Measurements from ENCODE around the gene RAD51B.

DNA sequence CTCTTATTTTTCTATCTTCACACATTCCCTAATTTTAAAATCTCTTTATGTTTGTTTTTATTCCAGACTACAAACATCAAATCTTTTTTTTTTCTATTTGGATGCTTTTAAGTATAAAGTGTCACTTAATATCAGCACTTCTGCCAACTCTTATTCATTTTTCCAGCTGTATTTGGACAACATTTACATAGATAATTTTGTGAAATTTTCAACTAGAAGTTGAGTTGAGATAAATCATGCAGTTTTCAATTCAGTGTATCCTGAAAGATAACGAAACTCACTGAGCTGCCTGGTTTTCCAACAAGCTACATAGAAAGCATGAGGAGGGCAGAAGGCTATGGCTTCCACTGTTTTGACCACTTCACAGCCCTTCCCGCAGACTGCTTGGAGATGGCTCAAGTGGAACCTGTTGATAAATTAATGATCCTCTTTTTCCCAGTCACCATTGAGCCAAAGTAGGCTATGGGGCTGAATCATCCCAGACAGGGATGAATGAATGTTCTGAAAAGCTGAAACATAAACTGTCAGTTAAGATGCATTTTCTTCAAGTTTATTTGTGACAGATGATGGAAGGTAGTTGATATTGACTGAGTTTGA is 213.9 kb downstream of the RAD51B start:
- TF ChIP-seq, protein P1, sequence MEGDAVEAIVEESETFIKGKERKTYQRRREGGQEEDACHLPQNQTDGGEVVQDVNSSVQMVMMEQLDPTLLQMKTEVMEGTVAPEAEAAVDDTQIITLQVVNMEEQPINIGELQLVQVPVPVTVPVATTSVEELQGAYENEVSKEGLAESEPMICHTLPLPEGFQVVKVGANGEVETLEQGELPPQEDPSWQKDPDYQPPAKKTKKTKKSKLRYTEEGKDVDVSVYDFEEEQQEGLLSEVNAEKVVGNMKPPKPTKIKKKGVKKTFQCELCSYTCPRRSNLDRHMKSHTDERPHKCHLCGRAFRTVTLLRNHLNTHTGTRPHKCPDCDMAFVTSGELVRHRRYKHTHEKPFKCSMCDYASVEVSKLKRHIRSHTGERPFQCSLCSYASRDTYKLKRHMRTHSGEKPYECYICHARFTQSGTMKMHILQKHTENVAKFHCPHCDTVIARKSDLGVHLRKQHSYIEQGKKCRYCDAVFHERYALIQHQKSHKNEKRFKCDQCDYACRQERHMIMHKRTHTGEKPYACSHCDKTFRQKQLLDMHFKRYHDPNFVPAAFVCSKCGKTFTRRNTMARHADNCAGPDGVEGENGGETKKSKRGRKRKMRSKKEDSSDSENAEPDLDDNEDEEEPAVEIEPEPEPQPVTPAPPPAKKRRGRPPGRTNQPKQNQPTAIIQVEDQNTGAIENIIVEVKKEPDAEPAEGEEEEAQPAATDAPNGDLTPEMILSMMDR (IDR thresholded peaks at IDR 0.05; ENCODE audit: poor library complexity), result no peak
- no peak for TF ChIP-seq EZH2 (IDR thresholded peaks at IDR 0.05; ENCODE audit: borderline replicate concordance)

All from hepatocyte (in vitro differentiated cells).